ENCODE measurements around the gene MEOX1. TPM values are rescaled to one million over a fixed set of nuclear protein-coding genes. Genes with fewer than 3 reads are reported as not detected.

The MEOX1 gene
- total RNA-seq, 1 experiment from 2014 or later = 0.72 TPM

GRCh38 chr17:43673516-43674323, 12.0 kb upstream of the MEOX1 start:
- CTCF ChIA-PET = interaction anchor here (0.6 to 2.4 kb wide), 8 partner anchors 90 to 150 kb away, joined by 3 to 24 read pairs (median 4); no protein-coding TSS in a partner anchor
- H3K4me2 ChIP-seq = no peak overlapping the region
- H3K4me1 ChIP-seq (replicated peaks; ENCODE audit: insufficient read depth) = peaks cover 40% of the 10 kb centered on the region
- DNase-seq = peak; percentile 57 to 76
- H3K27ac ChIP-seq = no peak overlapping the region
- no peaks in the 10 kb centered on the region for H3K27me3 ChIP-seq (ENCODE audit: insufficient read depth, low read depth)
- H3K79me2 ChIP-seq (ENCODE audit: low read depth) = no peaks in the 10 kb centered on the region
- intact Hi-C loops (cut with micrococcal nuclease; ENCODE audit: unreplicated experiment) = loop anchor here (1.0 to 5.0 kb wide), 4 partner anchors 76 to 279 kb away; no protein-coding TSS in a partner anchor
- TF ChIP-seq CTCF (conservative IDR thresholded peaks at IDR 0.05) (peak; percentile 95), EZH2 (IDR thresholded peaks at IDR 0.05; ENCODE audit: low read depth) (no peak)
- H3K9me2 ChIP-seq (ENCODE audit: insufficient read depth) = no peaks in the 10 kb centered on the region
- H2AFZ ChIP-seq = no peak overlapping the region
- no TSS peak for BruUV-seq (replicated peaks)
- H3F3A ChIP-seq (ENCODE audit: insufficient read depth, low read depth) = peaks cover 25% of the 10 kb centered on the region; the same call in 1 of the 2 replicates
- H3K4me3 ChIP-seq = no peak overlapping the region
- H4K20me1 ChIP-seq (ENCODE audit: insufficient read depth) = no peaks in the 10 kb centered on the region
- POLR2A ChIA-PET (ENCODE audit: unreplicated experiment) = no interaction called here
- H3K9me3 ChIP-seq (ENCODE audit: insufficient read depth, low read depth) = no peaks in the 10 kb centered on the region
- no peaks in the 10 kb centered on the region for H3K36me3 ChIP-seq (ENCODE audit: low read depth)

- Histone ChIP-seq H3K4me3 (no peak overlapping the region), H3K27me3 (ENCODE audit: insufficient read depth, low read depth) (no peaks in the 10 kb centered on the region), H2AFZ (no peak overlapping the region), H3K79me2 (ENCODE audit: low read depth) (no peaks in the 10 kb centered on the region), H3K27ac (no peak overlapping the region), H3K4me2 (no peak overlapping the region), H3K36me3 (ENCODE audit: low read depth) (no peaks in the 10 kb centered on the region), H3K9me3 (ENCODE audit: insufficient read depth, low read depth) (no peaks in the 10 kb centered on the region), H3F3A (ENCODE audit: insufficient read depth, low read depth) (peaks cover 43% of the 10 kb centered on the region), H4K20me1 (ENCODE audit: insufficient read depth) (no peaks in the 10 kb centered on the region), H3K9me2 (ENCODE audit: insufficient read depth) (no peaks in the 10 kb centered on the region), H3K4me1 (replicated peaks; ENCODE audit: insufficient read depth) (peaks cover 58% of the 10 kb centered on the region)
- ChIA-PET POLR2A (ENCODE audit: unreplicated experiment) (no interaction called here), CTCF (interaction anchor here (1.0 to 2.4 kb wide), 2 partner anchors 94 to 95 kb away, joined by 4 to 24 read pairs; no protein-coding TSS in a partner anchor)
- no peak for TF ChIP-seq CTCF (conservative IDR thresholded peaks at IDR 0.05)
- no peak for TF ChIP-seq EZH2 (IDR thresholded peaks at IDR 0.05; ENCODE audit: low read depth)
- BruUV-seq (replicated peaks) = no TSS peak
- intact Hi-C loops (cut with micrococcal nuclease; ENCODE audit: unreplicated experiment) = loop anchor here (5.0 kb wide), 1 partner anchor 75 kb away; no protein-coding TSS in a partner anchor
- no peak for DNase-seq
Measured at GRCh38 chr17:43671755-43672519, 10.2 kb upstream of the MEOX1 start.

- POLR2A ChIA-PET (ENCODE audit: unreplicated experiment) = interaction anchor here (0.6 kb wide), 1 partner anchor 92 kb away, joined by 5 read pairs; no protein-coding TSS in a partner anchor
- intact Hi-C loops (cut with micrococcal nuclease; ENCODE audit: unreplicated experiment) = loop anchor here (5.0 kb wide), 1 partner anchor 74 kb away; no protein-coding TSS in a partner anchor
- peak in 1 of 2 experiments; percentile 55 for DNase-seq
- Histone ChIP-seq H3K4me2 (no peak overlapping the region), H3K27me3 (ENCODE audit: insufficient read depth, low read depth) (no peaks in the 10 kb centered on the region), H3K9me2 (ENCODE audit: insufficient read depth) (no peaks in the 10 kb centered on the region), H3F3A (ENCODE audit: insufficient read depth, low read depth) (peaks cover 43% of the 10 kb centered on the region), H2AFZ (no peak overlapping the region), H3K4me3 (no peak overlapping the region), H3K9me3 (ENCODE audit: insufficient read depth, low read depth) (no peaks in the 10 kb centered on the region), H3K27ac (no peak overlapping the region), H3K79me2 (ENCODE audit: low read depth) (no peaks in the 10 kb centered on the region), H4K20me1 (ENCODE audit: insufficient read depth) (no peaks in the 10 kb centered on the region), H3K4me1 (replicated peaks; ENCODE audit: insufficient read depth) (peaks cover 54% of the 10 kb centered on the region), H3K36me3 (ENCODE audit: low read depth) (no peaks in the 10 kb centered on the region)
- CTCF ChIA-PET = interaction anchor here (1.0 to 2.4 kb wide), 3 partner anchors 93 to 95 kb away, joined by 3 to 9 read pairs (median 4); no protein-coding TSS in a partner anchor
- no TSS peak for BruUV-seq (replicated peaks)
- TF ChIP-seq EZH2 (IDR thresholded peaks at IDR 0.05; ENCODE audit: low read depth) (no peak), CTCF (conservative IDR thresholded peaks at IDR 0.05) (no peak)
Measured at GRCh38 chr17:43671031-43671692, 9.4 kb upstream of the MEOX1 start.
